Osteocyte (in vitro differentiated cells): ENCODE data around the gene TEKT3. TPM values are rescaled to one million over a fixed set of nuclear protein-coding genes. Genes with fewer than 3 reads are reported as not detected.

Source experiments
- DNase-seq: peaks from one replicate; pipeline ENCODE4 v3.0.0; 2021; ENCODE audit warnings: mixed read lengths; ENCODE audit not compliant: unreplicated experiment; ENCODE audit errors: extremely low spot score
- H3K27ac Mint-ChIP-seq: one replicate; pipeline ENCODE4 v1.8.0; 2021; ENCODE audit warnings: mild to moderate bottlenecking, mixed read lengths; ENCODE audit not compliant: unreplicated experiment
- H3K27me3 Mint-ChIP-seq: one replicate; pipeline ENCODE4 v1.8.0; 2021; ENCODE audit warnings: mixed read lengths; ENCODE audit not compliant: unreplicated experiment
- H3K36me3 Mint-ChIP-seq: one replicate; pipeline ENCODE4 v1.8.0; 2021; ENCODE audit warnings: mixed read lengths; ENCODE audit not compliant: unreplicated experiment
- H3K4me1 Mint-ChIP-seq: one replicate; pipeline ENCODE4 v1.8.0; 2021; ENCODE audit warnings: mixed read lengths; ENCODE audit not compliant: unreplicated experiment
- H3K4me3 Mint-ChIP-seq: one replicate; pipeline ENCODE4 v1.8.0; 2021; ENCODE audit warnings: mild to moderate bottlenecking, moderate library complexity, mixed read lengths; ENCODE audit not compliant: unreplicated experiment
- H3K9me3 Mint-ChIP-seq: one replicate; pipeline ENCODE4 v1.8.0; 2021; ENCODE audit warnings: mixed read lengths; ENCODE audit not compliant: unreplicated experiment
- total RNA-seq: library from RNA; stranded (reverse); gene quantifications from 2 replicates; pipeline ENCODE4 v1.2.1, GENCODE V29; 2021
- TF ChIP-seq, protein P1 (sequence below): fragments of 200-600 bp; sonication (generic); IDR thresholded peaks from 2 replicates; pipeline ENCODE4 v1.5.0; 2021; ENCODE audit warnings: antibody characterized with exemption, mild to moderate bottlenecking, moderate library complexity

Gene TEKT3
- total RNA-seq, 1 donor from 2014 or later, result not detected

DNA sequence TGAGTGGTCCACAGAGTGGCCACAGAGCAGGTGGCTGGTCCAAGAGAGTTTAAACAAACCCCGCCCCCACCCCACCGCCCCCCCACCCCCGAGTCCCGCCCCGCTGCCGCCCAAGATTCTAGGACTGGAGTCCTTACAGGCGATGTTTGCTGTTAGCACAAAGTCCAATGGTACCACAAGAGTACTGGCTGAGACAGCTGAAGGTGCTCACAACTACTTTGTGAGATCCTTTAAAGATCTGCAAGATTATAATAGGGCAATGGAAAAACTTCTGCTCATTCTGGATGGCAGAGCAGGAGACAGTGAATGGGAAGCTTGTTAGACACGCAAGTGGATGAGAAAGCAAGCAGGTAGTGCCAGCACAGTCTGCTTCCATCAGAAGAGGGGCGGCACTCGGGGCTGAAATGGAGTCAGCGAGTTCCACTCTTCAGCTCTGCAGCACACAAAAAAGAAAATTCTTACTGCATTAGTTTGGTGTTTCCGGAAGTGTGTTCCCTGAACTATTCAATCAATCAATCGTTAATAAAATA, 4.7 kb upstream of the TEKT3 start:
- Mint-ChIP-seq H3K27ac (no peak overlapping the region), H3K4me3 (no peak overlapping the region), H3K36me3 (no peaks in the 10 kb centered on the region), H3K9me3 (no peaks in the 10 kb centered on the region), H3K27me3 (peaks cover 3% of the 10 kb centered on the region), H3K4me1 (peaks cover 13% of the 10 kb centered on the region)
- TF ChIP-seq, protein P1, sequence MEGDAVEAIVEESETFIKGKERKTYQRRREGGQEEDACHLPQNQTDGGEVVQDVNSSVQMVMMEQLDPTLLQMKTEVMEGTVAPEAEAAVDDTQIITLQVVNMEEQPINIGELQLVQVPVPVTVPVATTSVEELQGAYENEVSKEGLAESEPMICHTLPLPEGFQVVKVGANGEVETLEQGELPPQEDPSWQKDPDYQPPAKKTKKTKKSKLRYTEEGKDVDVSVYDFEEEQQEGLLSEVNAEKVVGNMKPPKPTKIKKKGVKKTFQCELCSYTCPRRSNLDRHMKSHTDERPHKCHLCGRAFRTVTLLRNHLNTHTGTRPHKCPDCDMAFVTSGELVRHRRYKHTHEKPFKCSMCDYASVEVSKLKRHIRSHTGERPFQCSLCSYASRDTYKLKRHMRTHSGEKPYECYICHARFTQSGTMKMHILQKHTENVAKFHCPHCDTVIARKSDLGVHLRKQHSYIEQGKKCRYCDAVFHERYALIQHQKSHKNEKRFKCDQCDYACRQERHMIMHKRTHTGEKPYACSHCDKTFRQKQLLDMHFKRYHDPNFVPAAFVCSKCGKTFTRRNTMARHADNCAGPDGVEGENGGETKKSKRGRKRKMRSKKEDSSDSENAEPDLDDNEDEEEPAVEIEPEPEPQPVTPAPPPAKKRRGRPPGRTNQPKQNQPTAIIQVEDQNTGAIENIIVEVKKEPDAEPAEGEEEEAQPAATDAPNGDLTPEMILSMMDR, result no peak
- DNase-seq, result no peak

DNA sequence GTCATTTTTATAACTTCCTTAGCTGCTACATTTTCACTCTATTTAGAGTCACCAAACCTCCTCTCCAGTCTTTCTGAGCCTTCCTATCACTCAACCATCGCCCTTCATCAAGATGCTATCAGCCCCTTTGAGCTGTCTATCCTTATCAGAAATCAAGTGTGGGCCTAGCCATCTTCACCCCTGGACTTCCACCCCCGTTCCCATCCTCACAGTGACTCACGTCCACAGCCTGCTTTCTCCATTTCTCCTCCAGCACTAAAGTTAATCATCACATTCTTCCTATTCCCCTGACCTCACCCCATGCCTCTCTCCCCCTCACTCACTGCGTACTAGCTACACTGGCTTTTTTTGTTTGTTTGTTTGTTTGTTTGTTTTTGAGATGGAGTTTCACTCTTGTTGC, 2.4 kb upstream of the TEKT3 start:
- Mint-ChIP-seq H3K27me3 (peaks cover 3% of the 10 kb centered on the region), H3K4me1 (peaks cover 16% of the 10 kb centered on the region), H3K27ac (no peak overlapping the region), H3K36me3 (no peaks in the 10 kb centered on the region), H3K9me3 (no peaks in the 10 kb centered on the region), H3K4me3 (no peak overlapping the region)
- no peak for DNase-seq
- TF ChIP-seq, protein P1, result no peak

DNA sequence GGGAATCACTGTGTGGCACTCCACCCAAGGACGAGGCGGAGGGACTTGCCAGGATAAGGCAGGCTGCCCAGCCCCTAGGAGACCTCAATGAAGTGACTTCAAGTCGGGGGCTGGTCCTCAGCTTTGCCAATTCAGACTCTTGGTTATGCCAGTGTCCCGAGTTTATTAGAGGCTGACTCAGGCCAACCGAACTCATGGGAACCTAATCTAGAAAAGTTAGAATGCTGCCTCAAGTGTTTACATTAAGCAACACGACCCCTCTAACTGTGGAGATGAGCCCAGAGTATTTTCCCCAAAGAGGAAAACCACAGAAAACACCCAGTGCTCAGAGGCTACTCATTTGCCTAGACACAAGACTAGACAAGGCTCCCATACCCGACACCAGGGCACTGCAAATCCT, 1.1 kb upstream of the TEKT3 start:
- H3K4me3 Mint-ChIP-seq, result no peak overlapping the region
- H3K27ac Mint-ChIP-seq, result no peak overlapping the region
- no peaks in the 10 kb centered on the region for H3K9me3 Mint-ChIP-seq
- TF ChIP-seq, protein P1, result no peak
- H3K36me3 Mint-ChIP-seq, result no peaks in the 10 kb centered on the region
- peaks cover 3% of the 10 kb centered on the region for H3K27me3 Mint-ChIP-seq
- DNase-seq, result no peak
- peaks cover 16% of the 10 kb centered on the region for H3K4me1 Mint-ChIP-seq

DNA sequence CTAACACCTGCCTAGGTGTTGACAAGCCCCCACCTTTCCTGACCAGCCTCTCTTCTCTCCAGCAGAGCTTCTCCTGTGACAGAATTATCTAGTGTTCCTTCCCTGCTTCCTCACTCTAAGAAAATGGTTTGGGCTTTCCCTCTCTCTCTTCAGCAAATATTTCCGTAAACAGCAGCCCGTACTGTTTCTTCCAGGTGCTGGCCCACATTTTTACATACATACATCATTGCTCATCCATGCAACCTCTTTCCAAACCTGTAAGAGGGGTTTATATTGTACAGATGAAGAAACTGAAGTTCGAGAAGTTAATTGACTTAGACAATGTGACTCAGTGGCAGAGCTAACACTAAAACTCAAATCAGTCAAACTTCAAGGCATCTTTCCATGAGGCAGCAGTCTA, 569 bp upstream of the TEKT3 start:
- Mint-ChIP-seq H3K27ac (no peak overlapping the region), H3K4me1 (peaks cover 16% of the 10 kb centered on the region), H3K36me3 (no peaks in the 10 kb centered on the region), H3K9me3 (no peaks in the 10 kb centered on the region), H3K4me3 (peak overlapping the region; percentile 82), H3K27me3 (peaks cover 3% of the 10 kb centered on the region)
- TF ChIP-seq, protein P1, result no peak
- no peak for DNase-seq

DNA sequence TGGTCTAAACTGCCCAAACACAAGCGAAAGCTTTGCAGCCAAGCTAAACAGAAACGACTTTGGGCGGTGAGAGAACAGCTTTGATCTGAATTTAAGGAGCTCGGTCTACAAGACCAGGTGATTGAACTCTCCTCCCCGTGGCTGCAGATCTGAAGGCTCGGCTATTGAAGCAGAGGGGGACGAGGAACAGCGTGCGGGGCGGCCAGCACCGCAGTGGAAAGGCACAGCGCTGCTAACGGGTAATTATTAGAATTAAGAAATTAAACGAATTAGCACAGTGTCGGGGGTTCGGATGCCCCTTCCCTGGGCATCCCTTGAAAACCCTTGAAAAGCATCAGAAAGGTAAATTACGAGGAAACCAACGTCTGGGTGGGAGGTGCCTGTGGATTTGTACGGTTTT, 431 bp downstream of the TEKT3 start:
- Mint-ChIP-seq H3K36me3 (no peaks in the 10 kb centered on the region), H3K9me3 (no peaks in the 10 kb centered on the region), H3K4me3 (peak overlapping the region; percentile 82), H3K4me1 (peaks cover 16% of the 10 kb centered on the region), H3K27ac (no peak overlapping the region), H3K27me3 (no peaks in the 10 kb centered on the region)
- DNase-seq, result no peak
- TF ChIP-seq, protein P1, result no peak
